ENCODE data around the gene LDHAL6A.

The LDHAL6A gene

DNA sequence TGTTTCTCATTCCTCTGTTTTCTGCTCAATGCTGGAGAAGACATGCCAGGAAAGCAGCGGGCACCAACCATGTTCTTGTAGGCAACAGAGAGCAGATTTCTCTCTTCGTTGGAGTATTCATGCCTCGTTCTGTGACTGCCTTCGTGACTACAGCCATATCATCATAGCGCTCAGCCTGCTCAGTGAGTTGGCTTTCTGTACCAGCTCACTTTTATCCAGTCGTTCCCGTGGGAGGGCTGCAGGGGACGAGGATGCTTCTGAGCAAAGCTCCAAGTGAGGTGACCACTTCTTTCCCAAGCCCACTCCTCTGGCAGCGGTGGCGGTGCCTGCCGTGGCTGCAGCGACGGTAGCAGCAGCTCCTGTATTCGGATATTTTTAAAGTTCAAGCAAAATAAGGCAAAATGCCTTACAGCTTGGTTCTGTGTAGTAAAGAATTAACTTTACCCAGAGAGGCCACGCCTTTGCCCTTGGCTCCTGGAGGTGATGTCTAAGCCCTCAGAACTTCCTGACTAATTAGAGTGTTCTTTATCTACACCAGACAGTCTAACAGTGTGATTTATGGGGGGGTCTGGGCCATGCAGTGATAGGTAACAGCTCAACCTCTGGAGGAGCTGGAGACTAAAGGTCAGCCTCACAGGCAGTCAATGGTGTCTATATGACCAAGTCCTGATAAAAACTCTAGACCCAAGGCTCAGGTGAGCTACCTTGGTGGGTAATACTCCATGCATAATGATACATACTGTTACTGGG, 35.3 kb downstream of the LDHAL6A start:
- no peak for DNase-seq (ENCODE audit: low spot score)

- DNase-seq (ENCODE audit: low spot score): no peak
Observed at GRCh38 chr11:18491924-18492323, 36.3 kb downstream of the LDHAL6A start.

GRCh38 chr11:18492888-18493287, 37.2 kb downstream of the LDHAL6A start:
- DNase-seq (ENCODE audit: low spot score): no peak

DNA sequence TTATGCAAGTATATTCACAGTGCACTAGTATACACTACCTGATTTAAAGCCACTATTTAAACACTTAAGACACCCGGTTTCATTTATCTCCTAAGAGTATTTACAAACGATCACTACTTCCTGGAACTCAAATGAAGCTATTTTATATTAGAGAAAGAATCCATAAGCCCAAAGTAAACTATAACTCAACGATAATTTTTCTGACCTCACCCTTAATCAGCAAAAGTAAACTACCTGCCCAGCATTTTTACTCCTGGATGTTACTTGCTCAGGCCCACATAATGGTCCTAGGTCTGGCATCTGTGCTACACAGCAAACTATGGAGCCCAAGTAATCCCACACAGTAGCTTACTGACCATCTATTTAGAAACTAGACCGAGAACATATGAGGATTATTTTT, 37.7 kb downstream of the LDHAL6A start:
- DNase-seq (ENCODE audit: low spot score): no peak

GRCh38 chr11:18495271-18495670, 39.6 kb downstream of the LDHAL6A start:
- DNase-seq (ENCODE audit: low spot score): no peak

DNA sequence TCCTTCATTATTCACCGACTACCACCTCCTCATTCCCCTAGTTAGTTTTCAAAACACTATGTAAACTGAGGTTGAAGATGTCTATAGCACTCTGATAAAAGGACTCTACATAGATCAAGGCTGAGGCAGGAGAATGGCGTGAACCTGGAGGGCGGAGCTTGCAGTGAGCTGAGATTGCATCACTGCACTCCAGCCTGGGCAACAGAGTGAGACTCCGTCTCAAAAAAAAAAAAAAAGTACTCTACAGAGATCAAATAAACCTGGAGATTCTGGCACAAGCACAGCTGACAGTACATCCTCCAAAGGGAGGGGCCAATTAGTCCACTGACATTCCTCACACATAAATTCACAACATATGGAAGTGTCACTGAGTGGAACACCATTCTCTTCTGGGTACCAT, 40.0 kb downstream of the LDHAL6A start:
- DNase-seq (ENCODE audit: low spot score): no peak

DNA sequence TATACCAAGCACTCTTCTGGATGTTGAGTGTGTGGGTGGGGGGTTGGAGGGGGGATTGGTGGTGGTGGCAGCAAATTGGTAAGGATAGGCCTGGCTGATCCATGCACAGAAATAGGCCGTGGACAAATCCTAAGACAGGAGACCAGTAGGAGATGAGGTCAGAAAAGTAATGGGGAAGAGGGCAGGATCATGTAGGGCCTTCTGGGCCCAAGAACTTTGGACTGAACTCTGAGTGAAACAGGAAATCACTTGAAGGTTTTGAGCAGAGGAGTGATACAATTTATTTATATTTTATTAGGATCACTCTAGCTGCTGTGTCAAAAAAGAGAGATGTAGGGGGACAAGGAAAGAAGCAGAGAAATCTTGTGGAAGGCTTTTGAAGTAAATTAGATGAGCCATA, 42.4 kb downstream of the LDHAL6A start:
- no peak for DNase-seq (ENCODE audit: low spot score)

DNA sequence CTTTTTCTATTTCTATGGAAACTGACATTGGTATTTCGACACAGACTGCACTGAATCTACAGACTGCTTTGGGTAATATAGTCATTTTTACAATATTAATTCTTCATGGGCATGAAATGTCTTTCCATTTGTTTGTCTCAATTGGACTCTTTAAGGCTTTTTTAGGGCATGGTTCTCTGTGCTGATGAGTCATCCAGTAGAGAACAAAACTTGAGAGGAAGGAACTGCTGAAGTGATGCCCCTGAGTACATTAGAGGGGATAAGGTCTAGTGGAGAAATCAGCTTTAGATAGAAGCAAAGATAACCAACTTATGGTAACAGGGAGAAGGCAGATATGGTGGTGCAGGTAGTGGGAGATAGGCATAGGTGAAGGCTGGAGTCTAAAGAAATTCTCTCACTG, 46.0 kb downstream of the LDHAL6A start:
- DNase-seq (ENCODE audit: low spot score): no peak

- no peak for DNase-seq (ENCODE audit: low spot score)
Observed at GRCh38 chr11:18502352-18502751, 46.7 kb downstream of the LDHAL6A start.

GRCh38 chr11:18521122-18521521, 65.5 kb downstream of the LDHAL6A start:
- DNase-seq (ENCODE audit: low spot score): no peak

DNA sequence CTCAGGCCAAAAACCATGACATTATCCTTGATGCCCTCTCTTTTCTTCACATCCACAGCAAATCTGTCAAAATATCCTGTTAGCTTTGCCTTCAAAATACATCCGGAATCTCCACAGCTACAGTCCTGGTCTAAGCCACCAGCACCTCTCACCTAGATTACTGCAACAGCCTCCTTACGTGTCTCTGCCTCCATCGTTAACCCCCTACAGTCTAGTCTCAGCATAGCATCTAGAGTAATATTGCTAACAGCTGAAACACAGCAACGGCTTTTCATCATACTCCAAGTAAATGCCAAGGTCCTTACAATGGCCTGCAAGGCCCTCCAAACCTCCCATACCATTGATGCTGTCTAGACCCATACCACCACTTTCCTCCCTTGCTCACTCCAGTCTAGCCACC, 66.7 kb downstream of the LDHAL6A start:
- DNase-seq (ENCODE audit: low spot score): no peak

GRCh38 chr11:18523084-18523483, 67.4 kb downstream of the LDHAL6A start:
- no peak for DNase-seq (ENCODE audit: low spot score)

DNA sequence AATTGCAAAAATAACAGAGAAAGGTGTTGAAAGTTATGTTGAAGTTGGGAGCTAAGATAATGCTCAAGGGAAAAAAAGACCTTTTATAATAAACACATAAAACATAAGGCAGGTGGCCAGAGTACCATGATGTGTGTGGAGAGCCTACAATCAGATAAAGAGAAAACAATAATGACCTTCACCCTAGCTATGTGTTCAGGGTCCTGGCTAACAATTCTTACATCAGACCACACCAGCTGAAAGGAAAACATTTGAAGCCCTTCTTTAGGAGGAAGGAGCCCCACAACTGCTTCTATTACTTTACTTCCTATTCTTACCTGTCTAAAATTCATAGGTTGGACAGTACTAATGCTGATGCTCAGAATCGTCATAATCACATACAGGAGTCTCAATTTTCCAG, 68.6 kb downstream of the LDHAL6A start:
- no peak for DNase-seq (ENCODE audit: low spot score)

DNA sequence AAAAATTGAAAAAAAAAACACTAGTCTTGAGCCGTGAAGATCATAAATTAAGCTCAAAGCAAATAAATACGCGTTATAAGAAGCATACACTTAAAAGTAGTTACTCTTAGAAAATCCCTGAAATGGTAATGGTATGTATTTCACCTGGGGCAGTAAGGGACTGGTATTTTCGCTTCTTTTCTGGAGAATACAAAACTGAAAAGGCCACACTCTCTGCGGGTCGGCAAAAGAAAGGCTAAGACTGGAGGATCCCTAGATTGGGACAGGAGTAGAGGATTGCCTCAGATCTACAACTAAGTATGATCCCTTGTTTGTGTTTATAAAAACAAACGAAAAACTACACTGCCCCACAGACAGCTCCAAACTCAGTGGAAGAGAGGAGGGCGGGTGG, 70.5 kb downstream of the LDHAL6A start:
- no peak for DNase-seq (ENCODE audit: low spot score)

DNA sequence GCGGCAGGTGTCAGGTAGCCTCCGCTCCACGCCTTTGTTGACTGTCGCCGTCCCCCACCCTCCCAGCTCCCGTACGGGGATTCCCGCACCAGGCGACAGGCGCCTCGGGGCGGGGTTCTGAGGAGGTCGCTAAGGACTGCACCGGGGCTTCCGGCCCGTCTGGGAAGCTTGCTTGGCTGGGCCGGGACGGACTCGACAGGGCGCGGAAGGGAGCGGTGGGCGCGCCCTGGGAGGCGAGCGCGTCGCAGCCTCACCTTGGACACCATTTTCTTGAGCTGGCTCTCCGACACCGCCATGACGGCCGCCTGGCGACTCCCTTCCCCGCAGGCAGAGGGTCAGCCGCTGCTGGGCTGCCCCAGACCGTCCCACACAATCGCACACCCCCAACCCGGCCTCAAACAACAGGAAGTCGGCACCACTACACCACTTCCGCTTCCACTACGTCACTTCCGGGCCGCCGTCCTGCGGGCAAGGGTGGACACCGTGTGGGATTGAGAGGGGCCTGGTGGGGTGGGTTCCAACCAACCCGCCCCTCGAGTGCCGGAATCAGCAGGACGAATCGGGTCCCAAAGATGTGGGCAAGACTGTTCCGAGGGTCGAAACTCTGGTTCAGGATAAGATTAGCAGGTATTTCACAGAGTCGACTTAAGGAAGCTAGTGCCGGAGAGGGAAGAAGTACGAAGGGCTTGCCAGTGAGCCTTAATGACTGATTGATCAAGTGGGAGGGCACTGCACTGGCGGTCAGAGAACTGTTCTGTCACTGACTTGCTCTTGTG, 71.1 kb downstream of the LDHAL6A start, which contains the start of gene TSG101:
TSG101 (minus strand) TSS at position 422 of the 776 bp plus-strand sequence; CDS start at position 296, 126 bp downstream.
- peak; percentile 97 for DNase-seq (ENCODE audit: low spot score)

DNA sequence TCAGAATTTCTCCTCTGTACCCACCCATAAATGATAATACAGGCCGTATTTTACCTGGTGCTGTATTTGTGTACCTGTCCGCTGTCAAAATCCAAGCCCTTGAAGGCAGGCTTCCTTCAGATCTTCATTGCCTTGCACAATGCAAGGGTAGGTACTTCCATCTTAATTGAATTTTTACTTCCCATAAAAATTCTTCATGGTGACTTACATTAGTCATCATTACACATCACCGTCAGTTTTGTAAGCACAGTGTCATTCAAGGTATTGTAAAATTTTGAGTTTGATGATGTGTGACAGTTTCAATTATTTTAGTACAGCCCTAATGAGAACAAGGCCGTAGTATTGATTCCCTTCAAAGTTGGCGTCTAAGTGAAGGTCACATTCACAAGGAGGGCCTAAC, 71.9 kb downstream of the LDHAL6A start:
- DNase-seq (ENCODE audit: low spot score): no peak
